Activated CD8-positive, alpha-beta memory T cell treated with anti-CD3 and anti-CD28 coated beads, Interleukin-2, amount 50 U/mL, for 24 hours (primary cell): Measurements from ENCODE around the gene UBA6.
A peak's percentile ranks its signal among the peaks of the same experiment; 100 is the strongest.
"Not testable (repeated sequence)": the region's sequence is repeated elsewhere in the genome, so short reads cannot be mapped to it uniquely, and the experiment has no call there.

Experiments used
- DNase-seq: peaks from one replicate; pipeline ENCODE4 v3.0.0-alpha.2; 2020; ENCODE audit errors: extremely low read depth

The UBA6 gene

DNA sequence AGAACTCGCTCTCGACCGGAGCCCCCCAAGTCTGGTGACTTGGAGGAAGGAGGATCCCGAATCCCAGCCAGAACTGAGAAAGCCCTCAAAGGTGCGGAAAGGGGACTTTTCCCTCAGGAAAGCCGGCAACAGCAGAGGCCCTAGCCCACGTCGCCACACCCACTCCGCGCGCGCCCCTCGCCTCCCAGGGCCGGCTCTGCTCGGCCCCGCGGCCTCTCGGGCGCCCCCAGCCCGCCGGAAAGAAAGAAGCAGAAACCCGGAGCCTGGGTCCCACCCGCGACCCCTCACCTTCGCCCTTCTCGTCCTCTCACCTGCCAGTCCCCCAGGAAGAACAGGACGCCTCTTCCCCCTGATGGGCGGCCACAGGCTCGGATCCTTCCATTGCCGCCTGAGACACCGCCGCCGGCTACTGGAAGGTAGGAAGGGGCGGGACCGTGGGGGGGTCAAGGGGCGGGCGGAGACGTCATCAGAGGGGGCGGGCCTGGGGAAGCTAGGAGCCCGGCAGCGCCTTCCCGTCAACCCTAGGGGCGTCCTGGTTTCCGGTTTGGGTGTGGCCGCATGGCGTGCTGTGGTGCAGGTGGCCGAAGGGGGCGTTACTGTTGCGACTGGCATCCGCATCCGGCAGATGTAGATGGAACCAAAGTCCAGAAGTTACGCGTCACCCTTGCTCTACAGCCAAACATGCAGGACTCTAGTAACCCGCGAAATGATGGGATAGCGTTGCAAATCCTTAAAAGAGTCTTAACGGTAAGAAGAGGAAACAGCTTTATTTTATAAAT is at the start of gene UBA6:
Gene UBA6, minus strand, starts transcription at position 418 of the 779 bp plus-strand sequence. Its CDS starts 36 bp downstream, at position 382.
- DNase-seq: peak; percentile 92

DNA sequence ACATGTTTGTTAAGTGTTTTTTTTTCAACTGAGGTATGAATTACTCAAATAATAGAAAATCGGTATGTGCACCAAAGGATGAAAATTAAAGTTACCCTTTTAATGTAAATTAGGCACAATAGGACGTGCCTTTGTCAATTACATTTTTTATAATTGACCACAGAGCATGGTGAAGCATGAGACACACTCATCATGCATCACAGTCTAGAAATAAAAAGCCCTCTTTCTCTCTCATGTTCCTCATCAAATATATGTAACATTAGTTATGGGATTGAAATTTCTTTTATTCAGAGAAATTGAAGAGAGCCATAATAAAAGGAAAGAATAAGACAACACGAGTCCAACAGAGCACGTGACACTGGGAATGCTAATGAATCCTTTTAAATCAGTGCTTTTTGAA is 49.7 kb upstream of the UBA6 start:
- no peak for DNase-seq

DNA sequence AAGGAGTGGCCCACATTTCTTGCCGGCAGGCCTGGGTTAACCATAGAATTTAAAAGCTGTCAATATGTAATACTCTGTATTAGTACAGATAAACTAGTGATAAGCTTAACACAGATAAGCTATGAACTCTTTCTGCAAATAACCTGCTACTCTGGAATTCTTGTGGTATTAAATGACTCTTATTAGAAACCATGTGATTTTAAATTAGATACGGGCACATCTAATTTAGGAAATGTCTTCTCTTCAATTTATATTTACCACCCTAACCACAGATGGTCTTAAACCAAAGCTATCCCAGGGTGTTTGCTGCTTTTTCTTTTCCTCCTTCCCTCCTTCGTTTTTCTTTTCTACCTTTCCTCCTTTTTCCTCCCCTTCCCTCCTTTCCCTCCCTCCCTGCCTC is 48.3 kb upstream of the UBA6 start:
- DNase-seq: no peak

DNA sequence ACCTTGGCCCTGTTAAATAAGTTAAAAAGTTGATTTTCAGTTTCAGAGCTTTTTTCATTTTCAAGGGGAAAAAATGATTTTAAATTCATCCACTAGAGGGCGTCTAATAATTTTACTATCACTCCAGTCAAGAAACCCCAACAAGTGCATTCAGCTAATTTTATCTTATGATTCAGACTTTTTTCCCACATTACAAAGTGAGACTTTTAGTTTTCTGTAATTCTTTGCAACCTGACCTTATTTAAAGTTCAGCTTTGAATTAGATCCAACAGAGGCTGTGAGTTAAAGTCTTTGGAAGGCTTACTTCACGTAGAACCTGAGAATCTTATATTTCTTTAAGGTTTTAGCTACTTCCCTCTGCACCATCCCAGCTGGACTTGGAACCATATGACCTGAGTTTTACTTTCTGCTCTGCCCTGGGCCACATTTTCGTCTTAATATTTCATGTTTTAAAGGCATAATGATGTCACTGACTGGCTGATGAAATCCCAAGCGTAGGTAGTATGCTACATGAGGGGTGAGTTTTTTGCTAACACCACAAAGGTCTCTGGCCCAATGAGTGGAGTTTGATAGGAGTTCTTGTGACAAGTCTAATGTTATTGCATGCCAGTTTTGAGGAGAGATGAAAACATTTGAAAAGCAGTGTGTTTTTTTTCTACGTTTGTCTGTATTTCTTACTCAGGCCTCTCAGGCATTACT is 46.0 kb upstream of the UBA6 start:
- DNase-seq: no peak

DNA sequence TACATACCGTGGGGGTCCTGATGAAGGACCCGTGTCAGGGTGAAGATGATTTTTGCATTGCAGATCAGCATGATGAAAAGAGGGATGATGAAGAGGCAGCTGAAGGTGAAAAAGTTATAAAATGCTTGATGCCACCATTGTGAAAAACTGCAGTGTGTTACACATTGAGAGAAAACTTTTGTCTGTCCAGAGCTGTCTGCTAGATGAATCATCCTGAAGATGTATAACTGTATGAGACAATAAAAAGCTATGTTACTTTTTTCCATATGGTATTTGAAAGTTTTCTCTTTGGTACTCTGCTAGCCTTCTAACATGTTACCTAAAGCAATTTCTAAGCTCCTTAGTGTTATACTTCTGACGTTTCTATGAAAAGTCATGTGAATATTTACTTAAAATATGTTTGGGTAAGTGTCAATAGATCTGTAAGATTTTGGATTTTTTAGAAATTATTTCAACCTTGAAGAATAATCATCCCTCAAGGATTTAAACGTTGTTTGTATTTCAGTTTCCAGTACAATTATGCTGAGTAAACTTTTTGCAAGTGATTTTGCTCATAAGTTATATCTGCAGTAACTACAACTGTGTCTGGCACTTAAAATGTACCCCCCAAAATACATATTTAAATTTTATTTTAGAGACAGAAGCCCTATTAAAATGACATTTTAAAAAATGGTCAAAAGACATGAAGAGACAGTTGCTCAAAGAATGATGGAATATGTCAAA is 43.8 kb upstream of the UBA6 start:
- no peak for DNase-seq

DNA sequence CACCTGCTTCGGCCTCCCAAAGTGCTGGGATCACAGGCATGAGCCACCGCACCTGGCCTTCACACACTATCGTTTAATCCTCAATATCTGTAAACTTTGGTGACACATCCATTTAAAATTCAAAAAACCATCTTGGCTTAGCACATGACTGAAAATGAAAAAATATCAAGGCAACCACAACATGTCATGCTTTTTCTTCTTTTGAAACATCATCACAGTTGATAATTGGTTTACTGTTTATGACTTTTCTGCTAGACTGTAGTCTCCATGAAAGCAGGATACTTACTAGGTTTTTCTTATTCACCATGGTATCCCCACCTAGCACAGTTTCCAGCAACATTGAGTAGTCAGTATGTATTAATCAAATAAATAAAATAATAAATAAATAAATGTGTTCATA is 42.2 kb upstream of the UBA6 start:
- DNase-seq: no peak

DNA sequence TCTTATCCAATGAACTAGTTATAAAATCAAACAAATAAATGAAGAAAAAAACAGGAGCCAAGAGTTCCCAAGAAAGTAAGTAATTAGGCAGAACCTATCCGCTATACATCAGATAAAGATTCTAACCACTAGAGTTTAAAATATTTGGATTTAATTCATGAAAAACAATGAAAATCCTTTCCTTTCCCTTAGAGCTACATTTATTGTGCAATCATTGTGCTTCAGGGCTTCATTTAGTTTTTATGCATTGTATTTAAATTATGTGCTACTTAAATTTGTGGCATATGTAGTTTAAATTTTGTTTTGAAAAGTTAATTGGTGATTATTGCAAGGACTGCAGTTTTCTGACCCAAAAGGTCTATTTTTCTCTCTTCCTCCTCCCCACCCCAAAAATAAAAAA is 35.3 kb upstream of the UBA6 start:
- DNase-seq: no peak

- DNase-seq: no peak
Measured at GRCh38 chr4:67735325-67735724, 34.4 kb upstream of the UBA6 start.

- DNase-seq: not testable (repeated sequence)
Measured at GRCh38 chr4:67730511-67730910, 29.6 kb upstream of the UBA6 start.

DNA sequence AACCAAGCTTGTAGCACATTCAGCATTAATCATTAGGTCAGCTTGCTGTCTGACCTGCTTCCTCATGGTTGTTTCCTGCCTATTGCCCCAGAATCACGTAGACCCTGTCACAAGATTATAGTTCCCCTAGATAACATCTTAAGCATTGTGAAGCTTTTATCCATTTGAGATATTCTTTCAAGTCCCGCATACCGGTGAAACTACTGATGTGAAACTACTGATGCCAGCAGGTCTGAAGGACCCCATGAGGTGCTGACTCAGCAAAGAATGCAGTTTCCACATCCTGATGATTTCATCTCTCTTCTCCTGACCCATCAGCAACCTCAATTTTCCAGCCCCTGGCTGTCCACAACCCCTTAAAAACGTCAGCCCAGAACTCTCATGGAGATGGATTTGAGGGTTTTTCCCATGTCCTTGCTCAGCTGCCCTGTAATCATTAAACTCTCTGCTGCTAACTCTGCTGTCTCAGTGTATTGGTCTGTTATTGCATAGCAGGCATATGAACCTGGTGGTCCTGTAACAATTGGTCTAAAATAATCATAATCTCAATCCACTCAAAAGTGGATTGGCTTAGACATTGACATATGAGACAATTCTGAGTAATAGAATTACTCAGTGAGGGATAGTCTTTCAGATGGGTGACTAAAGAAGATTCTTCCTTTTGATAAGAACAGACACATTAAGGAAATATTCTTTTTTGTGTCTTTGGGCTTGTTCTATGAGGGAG is 26.3 kb upstream of the UBA6 start:
- no peak for DNase-seq

GRCh38 chr4:67725981-67726380 is 25.0 kb upstream of the UBA6 start:
- no peak for DNase-seq

GRCh38 chr4:67725132-67725531 is 24.2 kb upstream of the UBA6 start:
- no peak for DNase-seq

DNA sequence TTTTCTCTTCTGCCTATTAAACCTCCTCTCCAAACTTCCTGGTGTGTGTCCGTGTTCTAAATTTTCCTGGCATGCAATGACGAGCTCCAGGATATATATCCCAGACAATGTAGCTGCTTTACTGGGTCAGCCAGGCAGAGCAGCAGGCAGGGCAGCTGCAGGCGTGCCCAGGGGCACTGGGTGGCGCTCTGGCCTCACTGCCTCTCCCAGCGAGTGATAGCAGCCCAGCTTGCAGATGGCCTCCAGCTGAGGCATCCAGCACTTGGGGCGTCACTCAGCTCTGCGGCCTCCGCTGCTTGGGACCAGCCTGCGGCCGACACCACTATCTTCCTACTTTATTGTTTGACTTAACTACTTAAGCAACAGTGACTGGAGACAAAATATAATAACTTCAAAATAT is 23.0 kb upstream of the UBA6 start:
- no peak for DNase-seq

DNA sequence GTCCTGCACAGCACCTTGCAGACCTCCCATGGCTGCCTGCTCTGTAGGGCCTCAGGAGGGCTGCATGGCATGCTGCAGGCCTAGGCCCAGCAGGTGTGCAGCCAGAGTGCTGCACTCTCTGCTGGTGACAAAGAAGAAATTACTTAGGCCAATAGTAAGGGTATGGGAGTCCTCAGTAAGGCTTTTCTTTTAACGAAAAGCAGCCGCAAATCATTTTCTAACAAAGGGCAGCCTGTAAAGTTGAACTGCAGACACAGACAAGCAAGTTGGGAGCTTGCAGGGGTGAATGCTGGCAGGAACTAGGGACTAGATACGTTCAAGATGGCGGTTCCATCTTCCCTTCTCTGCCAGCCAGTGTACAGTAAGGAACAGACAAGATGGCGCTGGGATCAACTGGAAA is 22.4 kb upstream of the UBA6 start:
- no peak for DNase-seq

DNA sequence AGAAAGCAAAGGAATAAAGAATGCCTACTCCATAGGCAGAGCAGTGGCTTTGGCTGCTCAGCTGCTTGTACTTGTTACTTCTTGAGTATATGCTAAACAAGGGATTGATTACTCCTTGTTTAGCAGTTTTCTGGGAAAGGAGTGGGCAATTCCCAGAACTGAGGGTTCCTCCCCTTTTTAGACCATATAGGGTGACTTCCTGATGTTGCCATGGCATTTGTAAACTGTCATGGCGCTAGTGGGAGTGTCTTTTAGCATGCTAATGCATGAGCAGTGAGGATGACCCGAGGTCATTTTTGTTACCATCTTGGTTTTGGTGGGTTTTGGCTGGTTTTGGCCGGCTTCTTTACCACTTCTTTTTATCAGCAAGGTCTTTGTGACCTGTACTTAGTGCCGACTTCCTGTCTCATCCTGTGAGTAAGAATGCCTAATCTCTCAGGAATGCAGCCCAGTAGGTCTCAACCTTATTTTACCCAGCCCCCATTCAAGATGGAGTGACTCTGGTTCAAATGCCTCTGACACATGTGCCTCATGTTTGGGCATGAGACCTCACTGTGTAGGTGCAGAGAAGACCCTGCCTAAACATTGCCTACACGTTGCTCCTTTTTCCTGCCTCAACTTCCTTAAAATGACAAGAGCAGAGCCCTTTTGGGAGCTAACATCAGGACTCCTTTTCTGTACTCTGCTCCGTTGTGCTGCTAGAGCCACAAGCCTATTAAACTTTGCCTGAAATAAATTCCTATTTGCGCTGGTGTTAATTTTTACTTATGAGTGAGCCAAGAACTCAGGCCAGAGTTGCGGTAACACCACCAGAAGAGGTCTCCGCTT is 21.0 kb upstream of the UBA6 start:
- no peak for DNase-seq

DNA sequence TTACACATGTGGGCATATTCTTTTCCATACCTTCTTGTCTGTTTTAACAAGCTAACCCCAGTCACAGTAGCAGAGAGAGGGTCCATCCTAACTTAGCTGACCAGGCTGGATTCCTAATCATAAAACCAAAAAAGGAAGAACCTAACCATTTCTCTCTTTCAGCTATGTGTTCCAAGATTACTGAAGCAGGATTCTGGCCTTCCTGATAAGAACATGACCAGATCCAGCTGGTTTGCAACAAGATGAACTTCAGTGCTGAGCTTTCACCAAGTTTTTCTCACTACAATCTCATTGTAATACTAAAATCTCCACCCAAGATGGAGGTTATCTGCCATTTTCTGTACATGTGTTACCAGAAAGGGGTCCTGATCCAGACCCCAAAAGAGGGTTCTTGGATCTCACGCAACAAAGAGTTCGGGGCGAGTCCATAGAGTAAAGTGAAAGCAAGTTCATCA is 20.4 kb upstream of the UBA6 start:
- DNase-seq: no peak

DNA sequence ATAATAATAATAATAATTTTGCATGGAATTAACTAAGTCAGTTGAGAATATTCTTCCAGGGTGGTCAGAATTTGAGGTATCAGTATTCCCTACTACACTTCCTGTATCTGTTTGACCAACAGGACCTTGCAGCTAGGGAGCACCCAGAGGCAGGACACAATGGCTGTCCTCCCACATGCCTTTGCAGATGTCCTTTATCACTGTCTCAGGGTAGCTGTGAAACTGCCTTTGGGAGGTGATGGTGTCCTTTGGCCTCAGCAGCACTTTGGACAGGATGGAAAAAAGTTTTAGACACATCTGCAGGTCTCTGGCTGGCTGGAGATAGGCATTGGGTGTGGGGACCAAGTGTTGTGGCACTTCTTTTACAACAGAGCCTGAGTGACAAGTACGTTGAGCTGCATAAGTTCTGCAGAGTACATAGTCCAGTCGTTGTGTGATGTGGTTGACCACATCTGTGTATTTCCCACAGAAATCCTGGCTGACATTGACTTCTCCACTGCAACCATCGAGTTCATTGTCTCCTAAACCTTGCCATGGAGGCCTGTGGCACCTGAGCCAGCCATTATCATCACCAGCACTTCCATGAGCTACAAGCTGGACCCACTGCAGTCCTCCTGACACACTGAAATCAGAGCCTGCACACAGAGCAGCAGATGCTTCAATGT is 19.1 kb upstream of the UBA6 start:
- DNase-seq: no peak

DNA sequence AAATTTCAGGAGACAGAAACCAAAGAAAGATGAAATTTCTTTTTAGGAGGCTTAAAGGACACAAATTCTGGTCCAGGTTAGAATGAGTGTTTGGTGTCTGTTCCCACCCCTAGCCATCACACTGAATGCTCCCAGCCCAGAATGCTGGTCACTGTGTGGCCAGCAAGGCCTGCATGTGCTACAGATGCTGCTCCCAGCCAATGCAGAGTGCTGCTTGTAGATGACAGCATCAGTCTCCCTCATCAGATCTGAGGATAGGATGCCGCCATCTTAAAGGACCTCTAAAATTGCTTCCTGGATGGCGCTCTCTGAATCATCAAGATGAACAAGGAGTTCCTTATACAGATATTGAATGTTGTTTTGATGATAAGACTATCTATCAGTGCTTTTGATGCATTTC is 17.9 kb upstream of the UBA6 start:
- DNase-seq: no peak

DNA sequence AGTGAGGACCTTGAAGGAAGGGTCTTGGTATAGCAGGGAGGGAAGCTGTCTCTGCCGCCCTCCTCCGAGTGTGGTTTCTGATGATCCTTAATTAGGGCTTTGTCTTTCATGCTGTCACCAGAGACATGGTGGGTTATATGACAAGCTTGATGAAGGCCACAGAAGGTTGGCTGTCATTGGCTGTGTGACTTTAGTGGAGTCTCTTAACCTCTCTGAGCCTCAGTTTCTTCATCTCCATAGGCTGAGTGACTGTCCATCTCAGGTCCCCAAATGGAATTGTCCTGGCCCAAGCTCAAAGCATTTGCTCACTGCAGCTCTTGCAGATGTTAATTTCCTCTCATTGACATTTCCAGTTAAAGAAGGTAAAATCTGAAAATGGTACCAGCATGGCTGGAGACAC is 16.6 kb upstream of the UBA6 start:
- DNase-seq: no peak

- no peak for DNase-seq
Measured at GRCh38 chr4:67714955-67715354, 14.0 kb upstream of the UBA6 start.

- DNase-seq: no peak
Measured at GRCh38 chr4:67714248-67714583, 13.3 kb upstream of the UBA6 start.
